GM19099 (cell line): ENCODE results near the gene MT1E.

Source experiments
- POLR2A ChIP-seq: IDR thresholded peaks from 3 replicates; pipeline ENCODE4 v1.6.1; 2011; ENCODE audit warnings: low read depth; ENCODE audit not compliant: insufficient read length; ENCODE audit errors: extremely low read depth

The MT1E gene

GRCh38 chr16:56603589-56603988 lies 22.0 kb upstream of the MT1E start:
- TF ChIP-seq POLR2A, result no peak

- no peak for TF ChIP-seq POLR2A
These were observed 20.6 kb upstream of the MT1E start for GRCh38 chr16:56604966-56605365.

- TF ChIP-seq POLR2A, result no peak
These were observed 20.1 kb upstream of the MT1E start for GRCh38 chr16:56605475-56605874.

GRCh38 chr16:56606071-56606475 lies 19.5 kb upstream of the MT1E start:
- no peak for TF ChIP-seq POLR2A

GRCh38 chr16:56606476-56607108 lies 19.0 kb upstream of the MT1E start:
- no peak for TF ChIP-seq POLR2A

GRCh38 chr16:56607109-56607618 lies 18.4 kb upstream of the MT1E start:
- TF ChIP-seq POLR2A, result no peak

GRCh38 chr16:56607675-56608042 lies 17.9 kb upstream of the MT1E start:
- no peak for TF ChIP-seq POLR2A

GRCh38 chr16:56608043-56608875 lies 17.3 kb upstream of the MT1E start, which contains the start of gene MT2A:
MT2A (plus strand) TSS chr16:56608584; CDS start chr16:56608656, 72 bp downstream.
- peak; percentile 79 for TF ChIP-seq POLR2A

- no peak for TF ChIP-seq POLR2A
These were observed 16.6 kb upstream of the MT1E start for GRCh38 chr16:56608876-56609462.

- TF ChIP-seq POLR2A, result peak; percentile 37
These were observed 16.1 kb upstream of the MT1E start for GRCh38 chr16:56609463-56609921.

GRCh38 chr16:56610017-56610608 lies 15.5 kb upstream of the MT1E start:
- TF ChIP-seq POLR2A, result peak; percentile 42

- TF ChIP-seq POLR2A, result no peak
These were observed 14.9 kb upstream of the MT1E start for GRCh38 chr16:56610609-56611111.

- TF ChIP-seq POLR2A, result no peak
These were observed 14.2 kb upstream of the MT1E start for GRCh38 chr16:56611281-56611833.

GRCh38 chr16:56613706-56614105 lies 11.9 kb upstream of the MT1E start:
- TF ChIP-seq POLR2A, result no peak

- no peak for TF ChIP-seq POLR2A
These were observed 11.0 kb upstream of the MT1E start for GRCh38 chr16:56614549-56614991.

- no peak for TF ChIP-seq POLR2A
These were observed 10.2 kb upstream of the MT1E start for GRCh38 chr16:56615353-56615752.
